A673 (cell line): ENCODE results near the gene INPP5B.

Source experiments
- CTCF ChIP-seq: fragments of 300-800, 200-600 bp; sonication (generic); conservative IDR thresholded peaks from 2 replicates; pipeline ENCODE4 v1.5.1; 2017; ENCODE audit warnings: low read depth, mild to moderate bottlenecking, antibody characterized with exemption, low read length, moderate library complexity, mixed read lengths
- EZH2 ChIP-seq: fragments of 200-600 bp; sonication (generic); IDR thresholded peaks from 2 replicates; pipeline ENCODE4 v1.6.1; 2017; ENCODE audit warnings: borderline replicate concordance, low read depth, mild to moderate bottlenecking, mixed read lengths, antibody characterized with exemption, low read length; ENCODE audit not compliant: poor library complexity, severe bottlenecking

- peak; percentile 62 for TF ChIP-seq CTCF
- TF ChIP-seq EZH2 = no peak
Observed at GRCh38 chr1:37890378-37891014, 56.4 kb downstream of the INPP5B start.
